Ovary (tissue), 9 donors: Measurements from ENCODE around the gene FLRT2. TPM values are rescaled to one million over a fixed set of nuclear protein-coding genes. Genes with fewer than 3 reads are reported as not detected.

ENCODE experiments used
- DNase-seq, 5 donors: peaks; one replicate each; pipeline ENCODE4 v3.0.0-alpha.2; 2019 to 2020
- H3K27ac ChIP-seq, 2 donors: fragments of 200-600 bp; one replicate each; pipeline versions ENCODE4 v1.5.1 to v1.8.0; 2019 to 2022
- H3K27me3 ChIP-seq: fragments of 200-600 bp; one replicate; pipeline ENCODE4 v1.8.0; 2022
- H3K36me3 ChIP-seq: fragments of 200-600 bp; sonication (generic); one replicate; pipeline ENCODE4 v1.5.1; 2019
- H3K4me1 ChIP-seq: one replicate; pipeline ENCODE4 v1.8.1; 2013; ENCODE audit warnings: mild to moderate bottlenecking, moderate library complexity; ENCODE audit not compliant: insufficient read depth
- H3K4me3 ChIP-seq: fragments of 200-600 bp; sonication (generic); one replicate; pipeline ENCODE4 v1.5.1; 2017
- H3K9me3 ChIP-seq, 2 donors: fragments of 200-600 bp in 1 of 2; sonication (generic) in 1 of 2; one replicate each; pipeline versions ENCODE4 v1.5.1 to v1.8.1; 2013 to 2019; ENCODE audit warnings: mild to moderate bottlenecking in 1 of 2, moderate library complexity in 1 of 2
- CTCF ChIP-seq, 3 donors: fragments of 450-650 bp in 2 of 3; fragments of 200-600 bp in 1 of 3; IDR thresholded peaks; one replicate each; pipeline versions ENCODE4 v1.5.1 to v1.8.0; 2016 to 2022; ENCODE audit warnings: antibody characterized with exemption in 3 of 3, mild to moderate bottlenecking in 1 of 3
- EP300 ChIP-seq: sonication (generic); formaldehyde crosslinking; IDR thresholded peaks from one replicate; pipeline ENCODE4 v1.6.1; 2017; ENCODE audit warnings: antibody characterized with exemption
- POLR2A ChIP-seq: fragments of 450-650 bp; IDR thresholded peaks from one replicate; pipeline ENCODE4 v1.6.1; 2017; ENCODE audit warnings: antibody characterized with exemption, mild to moderate bottlenecking, moderate library complexity
- WGBS, 3 donors: extraction: QIAGEN DNeasy Blood & Tissue Kit in 1 of 3; methylation state at CpG; one replicate each; pipeline versions ENCODE4 v1.1.5 to v1.1.7; 2013 to 2017; 5-methylcytosine and 5-hydroxymethylcytosine counted together
- intact Hi-C, 4 donors: fragments of 100-400 bp; cut with DNase I; formaldehyde crosslinking; loops; one replicate each; pipeline versions ENCODE4 v1.11.0 to v1.15.1; 2022 to 2023
- polyA plus RNA-seq, 2 donors: library from polyadenylated mRNA; stranded (reverse); fragments of 200-250 nt in 1 of 2; fragments of 350-450 nt in 1 of 2; fragmentation: Illumina TruSeq in 1 of 2; extraction: RNeasy Lipid Tissue Mini Kit (QIAGEN cat#74804) in 1 of 2; gene quantifications; one replicate each; pipeline ENCODE4 v1.2.3, GENCODE V29; 2013 to 2014
- total RNA-seq, 7 donors: library from RNA; depleted of rRNA in 2 of 7; stranded (reverse); fragments of >200 nt in 2 of 7; fragmentation: NEBNext Ultra II Directional in 3 of 7; extraction: Animal tissue kit (Norgen Biotek cat#: 25700) in 3 of 7; gene quantifications; one replicate each; pipeline versions ENCODE4 v1.1.0 to v1.2.4, GENCODE V29; 2016 to 2023
- donor health status: DM: no; HTN: no; CAD: no; lungs with moderate emphysema.
- donor health status: DM: no; HTN: no; CAD: no.
- donor health status: Bipolar disorder and iron deficiency.
- donor health status: DM: yes; HTN: yes; CAD: no.
- donor health status: DM: no; HTN: no; CAD: no.
- donor health status: DM: yes; HTN: yes; CAD: no.

Gene FLRT2
- total and polyA plus RNA-seq, 9 donors = 27.0 to 166 (median 55.5) TPM

GRCh38 chr14:85580536-85581140 is 50.7 kb downstream of the FLRT2 start:
- intact Hi-C loops = no loop called here
- no peak for TF ChIP-seq EP300
- TF ChIP-seq POLR2A = no peak
- no peak for TF ChIP-seq CTCF (IDR thresholded peaks at IDR 0.05)
- Histone ChIP-seq H3K4me3 (no peak overlapping the region), H3K27ac (no peak overlapping the region), H3K4me1 (peaks cover 9% of the 10 kb centered on the region), H3K36me3 (no peaks in the 10 kb centered on the region), H3K27me3 (no peaks in the 10 kb centered on the region), H3K9me3 (no peaks in the 10 kb centered on the region)
- 39 to 62% (median 41%) methylated on average over 8 of the region's 8 CpGs for WGBS, 3 donors
- no peak for DNase-seq

GRCh38 chr14:85581691-85582090 is 51.7 kb downstream of the FLRT2 start:
- Histone ChIP-seq H3K4me3 (no peak overlapping the region), H3K27me3 (no peaks in the 10 kb centered on the region), H3K27ac (no peak overlapping the region), H3K36me3 (no peaks in the 10 kb centered on the region), H3K4me1 (peaks cover 9% of the 10 kb centered on the region), H3K9me3 (no peaks in the 10 kb centered on the region)
- WGBS, 3 donors = 75 to 85% (median 80%) methylated on average over 1 of the region's 1 CpG
- no peak for DNase-seq
- intact Hi-C loops = no loop called here
- no peak for TF ChIP-seq EP300
- no peak for TF ChIP-seq CTCF (IDR thresholded peaks at IDR 0.05)
- no peak for TF ChIP-seq POLR2A

GRCh38 chr14:85583380-85583779 is 53.4 kb downstream of the FLRT2 start:
- intact Hi-C loops = no loop called here
- no peak for DNase-seq
- Histone ChIP-seq H3K4me3 (no peak overlapping the region), H3K4me1 (peaks cover 9% of the 10 kb centered on the region), H3K27ac (no peak overlapping the region), H3K36me3 (no peaks in the 10 kb centered on the region), H3K9me3 (no peaks in the 10 kb centered on the region), H3K27me3 (no peaks in the 10 kb centered on the region)
- WGBS, 3 donors = 45 to 62% (median 55%) methylated on average over 5 of the region's 5 CpGs
- TF ChIP-seq CTCF (IDR thresholded peaks at IDR 0.05) (no peak), EP300 (no peak), POLR2A (no peak)

GRCh38 chr14:85584481-85584880 is 54.5 kb downstream of the FLRT2 start:
- Histone ChIP-seq H3K36me3 (no peaks in the 10 kb centered on the region), H3K9me3 (no peaks in the 10 kb centered on the region), H3K4me3 (no peak overlapping the region), H3K27me3 (no peaks in the 10 kb centered on the region), H3K27ac (no peak overlapping the region), H3K4me1 (peaks cover 6% of the 10 kb centered on the region)
- no peak for DNase-seq
- intact Hi-C loops = no loop called here
- WGBS, 3 donors = 80 to 89% (median 83%) methylated on average over 6 of the region's 6 CpGs
- TF ChIP-seq EP300 (no peak), POLR2A (no peak), CTCF (IDR thresholded peaks at IDR 0.05) (no peak)
